ENCODE data around the gene WFIKKN1. TPM values are rescaled to one million over a fixed set of nuclear protein-coding genes. Genes with fewer than 3 reads are reported as not detected.
A peak's percentile ranks its signal among the peaks of the same experiment; 100 is the strongest.

Gene WFIKKN1
- total RNA-seq, 1 experiment from 2014 or later, result 0.11 TPM

DNA sequence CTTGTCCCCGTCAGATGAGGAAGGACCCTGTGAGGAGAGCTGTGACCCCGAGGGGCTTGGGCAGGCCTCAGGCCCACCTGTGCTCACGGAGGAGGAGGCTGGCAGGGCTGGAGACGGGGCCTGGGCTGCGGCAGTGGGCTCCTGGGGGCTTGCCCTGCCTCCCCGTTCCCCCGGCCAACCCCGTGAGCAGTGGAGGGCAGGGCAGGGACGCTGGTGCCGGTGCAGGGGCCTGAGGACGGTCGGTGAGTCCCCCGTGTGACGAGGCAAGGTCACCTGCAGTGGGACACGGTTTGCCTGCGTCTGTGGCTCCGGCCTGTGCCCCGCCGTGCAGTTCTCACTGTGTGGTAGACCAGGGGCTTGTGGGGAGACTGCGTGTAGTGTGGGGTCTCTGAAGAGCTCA, 28.8 kb downstream of the WFIKKN1 start:
- no peak for TF ChIP-seq EZH2 (IDR thresholded peaks at IDR 0.05; ENCODE audit: low read length, unreplicated experiment)
- no peak for TF ChIP-seq EZH2phosphoT487 (IDR thresholded peaks at IDR 0.05; ENCODE audit: borderline replicate concordance, low read length)
- TF ChIP-seq, protein P1, sequence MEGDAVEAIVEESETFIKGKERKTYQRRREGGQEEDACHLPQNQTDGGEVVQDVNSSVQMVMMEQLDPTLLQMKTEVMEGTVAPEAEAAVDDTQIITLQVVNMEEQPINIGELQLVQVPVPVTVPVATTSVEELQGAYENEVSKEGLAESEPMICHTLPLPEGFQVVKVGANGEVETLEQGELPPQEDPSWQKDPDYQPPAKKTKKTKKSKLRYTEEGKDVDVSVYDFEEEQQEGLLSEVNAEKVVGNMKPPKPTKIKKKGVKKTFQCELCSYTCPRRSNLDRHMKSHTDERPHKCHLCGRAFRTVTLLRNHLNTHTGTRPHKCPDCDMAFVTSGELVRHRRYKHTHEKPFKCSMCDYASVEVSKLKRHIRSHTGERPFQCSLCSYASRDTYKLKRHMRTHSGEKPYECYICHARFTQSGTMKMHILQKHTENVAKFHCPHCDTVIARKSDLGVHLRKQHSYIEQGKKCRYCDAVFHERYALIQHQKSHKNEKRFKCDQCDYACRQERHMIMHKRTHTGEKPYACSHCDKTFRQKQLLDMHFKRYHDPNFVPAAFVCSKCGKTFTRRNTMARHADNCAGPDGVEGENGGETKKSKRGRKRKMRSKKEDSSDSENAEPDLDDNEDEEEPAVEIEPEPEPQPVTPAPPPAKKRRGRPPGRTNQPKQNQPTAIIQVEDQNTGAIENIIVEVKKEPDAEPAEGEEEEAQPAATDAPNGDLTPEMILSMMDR (conservative IDR thresholded peaks at IDR 0.05; ENCODE audit: low read depth, low read length), result no peak
- Histone ChIP-seq H2AFZ (ENCODE audit: low read length) (no peak overlapping the region), H3K27ac (ENCODE audit: low read length) (no peak overlapping the region), H3K9ac (ENCODE audit: low read length) (no peak overlapping the region), H4K20me1 (ENCODE audit: low read length) (no peaks in the 10 kb centered on the region), H3K9me2 (replicated peaks; ENCODE audit: low read length) (no peaks in the 10 kb centered on the region), H3K4me2 (ENCODE audit: low read length) (no peak overlapping the region), H3K27me3 (ENCODE audit: low read length) (no peaks in the 10 kb centered on the region), H3K79me2 (ENCODE audit: low read length) (no peaks in the 10 kb centered on the region), H3F3A (ENCODE audit: low read length, unreplicated experiment) (no peaks in the 10 kb centered on the region), H3K36me3 (ENCODE audit: low read depth, low read length) (no peaks in the 10 kb centered on the region), H3K4me1 (ENCODE audit: insufficient read depth, low read length) (peaks cover 5% of the 10 kb centered on the region), H3K4me3 (ENCODE audit: low read length) (no peak overlapping the region), H3K9me3 (ENCODE audit: low read length) (no peaks in the 10 kb centered on the region)
- DNase-seq (no peak), ATAC-seq (no peak)
- POLR2A ChIA-PET (ENCODE audit: unreplicated experiment), result no interaction called here
- CTCF ChIA-PET, result no interaction called here
- intact Hi-C loops (cut with micrococcal nuclease), result no loop called here
- BruUV-seq (replicated peaks), result no TSS peak

- Histone ChIP-seq H3K4me1 (ENCODE audit: insufficient read depth, low read length) (peaks cover 5% of the 10 kb centered on the region), H3K9me2 (replicated peaks; ENCODE audit: low read length) (no peaks in the 10 kb centered on the region), H3K27me3 (ENCODE audit: low read length) (no peaks in the 10 kb centered on the region), H3K9ac (ENCODE audit: low read length) (no peak overlapping the region), H3K27ac (ENCODE audit: low read length) (no peak overlapping the region), H3K4me2 (ENCODE audit: low read length) (no peak overlapping the region), H3K79me2 (ENCODE audit: low read length) (no peaks in the 10 kb centered on the region), H2AFZ (ENCODE audit: low read length) (no peak overlapping the region), H3K9me3 (ENCODE audit: low read length) (no peaks in the 10 kb centered on the region), H3F3A (ENCODE audit: low read length, unreplicated experiment) (no peaks in the 10 kb centered on the region), H3K36me3 (ENCODE audit: low read depth, low read length) (no peaks in the 10 kb centered on the region), H3K4me3 (ENCODE audit: low read length) (no peak overlapping the region), H4K20me1 (ENCODE audit: low read length) (no peaks in the 10 kb centered on the region)
- ATAC-seq, result no peak
- intact Hi-C loops (cut with micrococcal nuclease), result no loop called here
- no TSS peak for BruUV-seq (replicated peaks)
- ChIA-PET POLR2A (ENCODE audit: unreplicated experiment) (no interaction called here), CTCF (no interaction called here)
- TF ChIP-seq EZH2 (IDR thresholded peaks at IDR 0.05; ENCODE audit: low read length, unreplicated experiment) (no peak), EZH2phosphoT487 (IDR thresholded peaks at IDR 0.05; ENCODE audit: borderline replicate concordance, low read length) (no peak)
- TF ChIP-seq, protein P1 (conservative IDR thresholded peaks at IDR 0.05; ENCODE audit: low read depth, low read length), result no peak
- DNase-seq, result no peak
Measured at GRCh38 chr16:660132-660458, 29.3 kb downstream of the WFIKKN1 start.

GRCh38 chr16:660459-661183, 29.8 kb downstream of the WFIKKN1 start:
- intact Hi-C loops (cut with micrococcal nuclease), result no loop called here
- Histone ChIP-seq H3K27ac (ENCODE audit: low read length) (no peak overlapping the region), H3K36me3 (ENCODE audit: low read depth, low read length) (no peaks in the 10 kb centered on the region), H3K9me2 (replicated peaks; ENCODE audit: low read length) (no peaks in the 10 kb centered on the region), H3K4me3 (ENCODE audit: low read length) (peak overlapping the region; percentile 42; the same call in 1 of the 2 replicates), H4K20me1 (ENCODE audit: low read length) (no peaks in the 10 kb centered on the region), H3K9me3 (ENCODE audit: low read length) (no peaks in the 10 kb centered on the region), H3K4me2 (ENCODE audit: low read length) (peak overlapping the region; percentile 65), H3K9ac (ENCODE audit: low read length) (0 out of 2 replicates have a peak overlapping the region, but pooled peaks have one; percentile 25), H3K27me3 (ENCODE audit: low read length) (no peaks in the 10 kb centered on the region), H2AFZ (ENCODE audit: low read length) (no peak overlapping the region), H3K4me1 (ENCODE audit: insufficient read depth, low read length) (peaks cover 5% of the 10 kb centered on the region), H3K79me2 (ENCODE audit: low read length) (no peaks in the 10 kb centered on the region), H3F3A (ENCODE audit: low read length, unreplicated experiment) (no peaks in the 10 kb centered on the region)
- BruUV-seq (replicated peaks), result no TSS peak
- TF ChIP-seq, protein P1 (conservative IDR thresholded peaks at IDR 0.05; ENCODE audit: low read depth, low read length), result peak; percentile 36
- TF ChIP-seq EZH2phosphoT487 (IDR thresholded peaks at IDR 0.05; ENCODE audit: borderline replicate concordance, low read length), result no peak
- ATAC-seq (peak; percentile 90), DNase-seq (peak; percentile 79)
- ChIA-PET POLR2A (ENCODE audit: unreplicated experiment) (no interaction called here), CTCF (interaction anchor here (0.6 kb wide), 1 partner anchor 70 kb away, joined by 3 read pairs; no protein-coding TSS in a partner anchor)
